ENCODE results near the gene ANO8.
A peak's percentile ranks its signal among the peaks of the same experiment; 100 is the strongest.

Gene ANO8

DNA sequence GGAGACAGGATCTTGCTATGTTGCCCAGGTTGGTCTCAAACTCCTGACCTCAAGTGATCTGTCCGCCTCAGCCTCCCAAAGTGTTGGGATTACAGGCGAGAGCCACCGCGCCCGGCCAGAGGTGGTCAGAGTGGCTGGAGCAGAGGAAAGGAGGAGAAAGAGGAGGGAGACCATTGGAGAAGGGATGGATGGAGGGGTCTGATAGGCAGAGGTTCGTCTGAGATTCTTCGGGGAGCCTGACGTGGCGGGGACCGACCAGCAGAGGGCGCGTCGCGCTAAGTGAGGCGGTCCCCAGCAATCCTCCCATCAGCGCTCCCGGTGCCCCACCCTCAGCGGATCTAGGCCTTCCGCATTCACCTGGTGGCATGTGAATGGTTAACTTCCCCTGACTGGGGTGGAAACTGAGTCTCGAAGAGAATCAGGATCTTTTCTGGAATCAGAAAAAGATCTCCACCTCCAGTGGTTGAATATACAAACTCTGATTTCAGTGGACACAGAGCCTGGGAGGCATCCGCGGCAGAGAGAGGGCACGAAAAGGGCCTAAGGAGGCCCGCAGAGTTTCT, 11.5 kb upstream of the ANO8 start:
- no peak for DNase-seq (ENCODE audit: low read depth)

DNA sequence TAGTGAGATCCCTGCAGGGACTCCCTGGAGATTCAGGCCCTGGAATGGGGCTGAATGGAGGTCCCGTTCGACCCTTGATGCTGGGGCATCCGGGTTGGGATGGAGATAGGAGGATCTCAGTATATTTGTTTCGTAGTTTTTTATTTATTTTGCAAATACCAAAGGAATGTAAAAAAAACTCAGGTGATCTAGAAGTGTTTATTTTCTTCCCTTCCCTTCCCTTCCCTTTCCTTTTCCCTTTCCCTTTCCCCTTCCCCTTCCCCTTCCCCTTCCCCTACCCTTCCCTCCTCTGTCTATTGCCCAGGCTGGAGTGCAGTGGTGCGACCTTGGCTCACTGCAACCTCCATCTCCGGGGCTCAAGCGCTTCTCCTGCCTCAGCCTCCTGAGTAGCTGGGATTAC, 7.2 kb upstream of the ANO8 start:
- no peak for DNase-seq (ENCODE audit: low read depth)

DNA sequence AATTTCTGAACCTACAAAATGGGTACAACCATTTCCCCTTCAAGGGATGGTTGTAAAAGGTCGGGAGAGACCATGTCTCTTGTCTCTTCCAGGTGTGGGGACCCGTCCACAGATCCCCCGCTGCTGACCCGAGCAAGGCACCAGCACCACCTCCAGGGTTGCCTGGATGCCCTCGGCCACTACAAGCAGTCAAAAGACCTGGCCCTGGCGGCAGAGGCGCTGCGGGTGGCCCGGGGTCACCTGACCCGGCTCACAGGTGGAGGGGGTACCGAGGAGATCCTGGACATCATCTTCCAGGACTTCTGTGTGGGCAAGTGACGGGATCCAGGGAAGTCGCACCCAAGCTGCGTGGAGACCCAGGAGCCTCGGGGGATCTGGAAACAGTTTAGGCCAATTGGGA, 6.7 kb upstream of the ANO8 start:
- DNase-seq (ENCODE audit: low read depth), result no peak

DNA sequence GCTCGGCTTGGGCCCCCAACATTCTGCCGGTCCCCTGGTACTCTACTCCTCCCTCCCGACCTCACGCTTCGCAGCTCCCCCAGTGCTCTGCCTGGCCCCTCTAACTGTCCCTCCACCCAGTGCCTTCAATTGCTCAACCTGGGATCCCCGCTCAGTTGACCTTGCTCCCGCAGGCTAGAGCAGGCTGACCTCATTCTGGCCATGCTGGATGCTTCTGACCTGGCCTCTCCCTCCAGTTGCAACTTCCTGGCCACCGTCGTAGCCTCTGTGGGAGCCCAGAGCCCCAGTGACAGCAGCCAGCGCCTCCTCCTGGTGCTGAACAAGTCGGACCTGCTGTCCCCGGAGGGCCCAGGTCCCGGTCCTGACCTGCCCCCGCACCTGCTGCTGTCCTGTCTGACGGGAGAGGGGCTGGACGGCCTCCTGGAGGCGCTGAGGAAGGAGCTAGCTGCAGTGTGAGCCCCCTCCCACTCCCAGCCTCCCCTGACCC, 6.3 kb upstream of the ANO8 start:
- DNase-seq (ENCODE audit: low read depth), result no peak

DNA sequence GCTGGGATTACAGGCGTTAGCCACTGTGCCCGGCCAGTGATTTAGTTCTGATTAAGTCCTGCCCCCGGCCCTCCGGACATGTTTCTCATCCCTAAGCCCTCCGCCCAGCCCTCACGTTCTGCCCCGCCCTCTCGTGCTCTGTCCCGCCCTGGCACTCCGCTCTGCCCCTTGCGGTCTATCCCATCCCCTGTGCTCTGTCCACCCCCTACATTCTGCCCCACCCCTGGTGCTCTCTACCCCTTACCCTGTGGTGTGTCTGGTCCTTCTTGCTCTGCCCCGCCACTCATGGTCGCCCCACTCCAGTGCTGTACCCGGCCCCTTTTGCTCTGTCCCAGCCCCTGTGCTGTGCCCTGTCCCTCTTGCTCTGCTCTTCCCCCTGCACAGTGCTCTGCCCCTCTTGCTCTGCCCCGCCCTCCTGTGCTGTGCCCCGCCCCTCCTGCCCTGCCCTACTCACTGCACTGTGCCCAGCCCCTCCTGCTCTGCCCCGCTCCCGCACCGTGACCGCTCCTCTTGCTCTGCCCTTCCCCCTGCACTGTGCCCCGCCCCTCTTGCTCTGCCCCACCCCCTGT, 5.7 kb upstream of the ANO8 start:
- no peak for DNase-seq (ENCODE audit: low read depth)

DNA sequence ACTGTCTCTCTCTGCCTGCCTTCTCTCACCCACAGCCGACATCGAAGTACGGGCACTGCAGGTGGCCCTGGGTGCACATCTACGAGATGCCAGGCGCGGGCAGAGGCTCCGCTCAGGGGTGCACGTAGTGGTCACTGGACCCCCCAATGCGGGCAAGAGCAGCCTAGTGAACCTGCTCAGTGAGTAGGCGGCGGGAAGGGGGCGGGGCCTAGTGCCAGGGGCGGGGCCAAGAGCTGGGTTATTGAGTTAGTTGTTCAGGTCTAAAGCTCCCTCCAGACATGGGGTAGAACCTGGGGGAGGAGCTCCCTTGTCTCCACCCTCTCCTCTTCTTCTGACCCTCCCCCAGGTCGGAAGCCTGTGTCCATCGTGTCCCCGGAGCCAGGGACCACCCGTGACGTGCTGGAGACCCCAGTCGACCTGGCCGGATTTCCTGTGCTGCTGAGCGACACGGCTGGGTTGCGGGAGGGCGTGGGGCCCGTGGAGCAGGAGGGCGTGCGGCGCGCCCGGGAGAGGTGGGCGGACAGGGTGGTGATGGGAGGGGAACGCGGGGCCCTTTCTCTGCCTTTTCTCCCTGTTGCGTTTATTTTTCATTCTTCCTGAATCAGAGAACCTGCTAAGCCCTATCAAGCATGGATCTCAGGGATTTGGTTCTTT, 4.6 kb upstream of the ANO8 start:
- no peak for DNase-seq (ENCODE audit: low read depth)

DNA sequence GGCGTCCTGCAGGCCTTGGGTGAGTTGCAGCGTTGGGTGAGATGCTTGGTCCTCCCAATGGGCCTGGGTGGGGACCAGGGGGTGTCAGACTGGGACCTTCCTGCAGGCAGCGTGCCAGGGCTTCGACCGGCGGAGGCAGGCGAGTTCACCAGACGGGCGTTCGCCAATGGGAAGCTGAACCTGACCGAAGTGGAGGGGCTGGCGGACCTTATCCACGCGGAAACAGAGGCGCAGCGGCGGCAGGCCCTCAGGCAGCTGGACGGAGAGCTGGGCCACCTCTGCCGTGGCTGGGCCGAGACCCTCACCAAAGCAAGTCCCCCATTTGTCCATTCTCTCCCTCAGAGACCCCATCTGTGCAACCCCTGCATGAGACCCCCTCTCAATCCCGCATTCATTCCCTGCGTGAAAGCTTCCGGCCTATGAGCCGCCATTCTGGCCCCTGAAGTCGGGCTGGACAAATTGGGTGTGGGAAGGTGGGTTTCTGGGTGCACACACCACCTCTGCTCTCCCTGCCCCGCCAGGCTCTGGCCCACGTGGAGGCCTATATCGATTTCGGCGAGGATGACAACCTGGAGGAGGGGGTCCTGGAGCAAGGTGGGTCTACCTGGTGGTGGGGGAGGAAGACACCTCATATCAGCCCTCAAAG, 3.9 kb upstream of the ANO8 start:
- DNase-seq (ENCODE audit: low read depth), result no peak

DNA sequence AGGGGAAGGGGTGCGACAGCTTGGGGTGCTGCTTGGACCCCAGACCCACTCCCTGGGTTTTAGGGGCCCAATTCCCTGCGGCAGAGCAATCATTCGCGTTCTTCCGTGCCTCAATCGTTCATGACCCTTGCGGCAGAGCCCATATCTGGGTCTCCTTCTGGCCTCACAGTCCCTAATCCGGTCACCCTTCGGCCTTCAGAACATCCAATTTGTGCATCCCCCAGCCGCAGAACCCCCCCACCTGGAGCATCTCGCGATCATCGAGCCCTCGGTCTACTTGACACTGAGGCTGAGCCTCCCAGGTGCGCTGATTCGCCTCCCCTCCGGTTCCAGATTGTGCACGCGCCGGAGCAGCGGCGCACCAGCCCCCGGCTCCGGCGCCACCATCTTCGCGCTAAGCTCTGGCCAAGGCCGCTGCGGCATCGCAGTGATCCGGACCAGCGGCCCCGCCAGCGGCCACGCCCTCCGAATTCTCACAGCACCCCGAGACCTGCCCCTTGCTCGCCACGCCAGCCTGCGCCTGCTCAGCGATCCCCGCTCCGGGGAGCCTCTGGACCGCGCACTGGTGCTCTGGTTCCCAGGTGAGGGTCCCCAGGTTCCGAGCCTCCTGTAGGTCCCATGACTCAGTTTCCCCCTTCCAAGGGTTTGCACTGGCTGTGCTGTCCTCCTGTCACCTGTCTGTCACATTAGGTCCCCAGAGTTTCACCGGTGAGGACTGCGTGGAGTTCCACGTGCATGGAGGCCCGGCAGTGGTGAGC, 3.2 kb upstream of the ANO8 start:
- no peak for DNase-seq (ENCODE audit: low read depth)

DNA sequence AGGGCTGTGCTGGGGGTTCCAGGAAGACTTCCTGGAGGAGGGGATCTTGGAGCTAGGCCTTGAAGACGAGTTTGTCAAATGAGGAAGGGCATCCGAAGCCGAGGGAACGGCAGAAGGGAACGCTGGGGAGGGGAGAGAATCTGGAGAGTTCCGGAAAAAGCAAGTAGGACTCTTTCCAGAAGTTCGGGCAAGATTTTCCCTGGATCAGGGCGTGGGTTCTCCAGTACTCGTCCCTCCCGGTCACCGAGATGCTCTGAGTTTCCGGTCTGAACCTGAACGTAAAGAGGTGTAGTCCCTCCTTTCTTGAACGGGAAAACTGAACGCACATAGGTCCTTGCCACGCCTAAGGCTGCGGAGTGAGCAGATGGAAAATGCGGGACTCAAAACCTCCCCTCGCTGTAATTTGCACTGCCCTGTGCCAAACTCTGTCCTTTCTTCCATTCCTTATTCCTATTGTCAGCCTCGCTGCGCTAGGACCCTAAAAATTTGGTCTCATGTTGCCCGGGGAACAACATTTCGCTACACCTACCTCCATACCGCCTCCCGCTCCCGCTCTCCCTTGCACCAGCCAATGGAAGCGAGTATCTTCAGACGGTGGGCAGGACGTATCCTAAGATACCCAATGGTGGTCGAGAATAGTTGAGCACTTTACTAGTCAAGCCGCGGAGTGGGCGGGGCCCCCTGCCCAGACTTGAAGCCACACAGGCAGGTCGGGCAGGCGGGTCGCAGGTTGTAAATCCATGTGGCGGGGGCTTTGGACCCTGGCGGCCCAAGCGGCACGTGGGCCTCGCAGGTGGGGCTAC, 2.4 kb upstream of the ANO8 start, which contains the start of gene GTPBP3:
Gene GTPBP3, plus strand, starts transcription at position 682 of the 803 bp plus-strand sequence. Its CDS starts 59 bp downstream, at position 741.
- peak; percentile 98 for DNase-seq (ENCODE audit: low read depth)

DNA sequence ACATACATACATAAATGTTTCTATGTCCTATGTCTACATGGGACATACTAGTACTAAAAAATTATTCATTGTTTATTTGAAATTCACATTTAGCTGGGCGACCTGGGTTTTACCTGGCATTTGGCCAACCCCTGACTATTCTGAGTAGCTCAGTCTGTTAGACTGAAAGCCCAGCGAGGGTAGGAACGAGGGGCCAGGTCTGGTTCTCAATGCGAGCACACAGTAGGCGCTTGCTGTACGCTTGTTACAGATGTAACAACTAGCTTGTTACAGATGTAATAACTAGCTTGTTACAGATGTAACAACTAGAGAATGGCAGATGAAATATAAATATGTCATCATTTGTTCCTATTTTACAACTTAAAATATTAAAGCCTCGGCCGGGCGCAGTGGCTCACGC, 920 bp upstream of the ANO8 start:
- DNase-seq (ENCODE audit: low read depth), result no peak

DNA sequence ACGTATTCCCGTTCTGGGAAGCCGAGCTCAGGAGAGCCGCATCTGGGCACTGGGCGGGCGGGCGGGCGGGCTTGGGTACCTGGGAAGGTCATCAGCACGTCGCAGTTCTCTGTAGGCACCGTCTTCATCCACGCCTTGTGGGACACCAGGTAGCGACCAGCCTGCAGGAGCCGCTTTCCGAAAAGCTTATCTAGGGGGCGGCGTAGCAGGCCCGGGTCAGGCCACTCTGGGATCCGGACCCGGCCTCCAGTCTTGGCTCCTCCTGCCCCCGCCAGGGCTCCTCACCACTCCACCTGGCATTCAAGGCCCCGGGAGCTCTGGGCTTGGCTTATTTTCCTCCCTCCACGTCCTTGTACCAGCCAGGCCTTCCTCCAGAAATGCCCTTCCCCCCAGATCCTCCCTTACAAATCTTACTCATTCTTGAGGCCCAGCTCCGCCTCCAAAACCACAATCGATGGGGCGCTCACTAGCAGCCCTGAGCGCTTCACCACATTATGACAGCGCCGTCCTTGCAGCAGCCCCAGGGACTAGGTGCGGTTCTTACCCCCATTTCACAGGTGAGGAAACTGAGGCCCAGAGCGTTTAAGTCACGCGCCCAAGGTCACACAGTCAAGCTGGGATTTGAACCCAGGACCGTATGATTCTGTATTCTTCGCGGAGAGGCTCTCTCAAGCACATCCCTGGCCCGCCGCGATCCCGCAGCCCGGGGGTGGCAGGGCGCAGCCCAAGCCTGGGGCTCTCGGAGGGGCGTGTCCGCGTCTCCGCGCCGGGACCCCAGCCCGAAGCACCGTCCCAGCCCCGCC, 843 bp downstream of the ANO8 start:
- DNase-seq (ENCODE audit: low read depth), result peak; percentile 77

DNA sequence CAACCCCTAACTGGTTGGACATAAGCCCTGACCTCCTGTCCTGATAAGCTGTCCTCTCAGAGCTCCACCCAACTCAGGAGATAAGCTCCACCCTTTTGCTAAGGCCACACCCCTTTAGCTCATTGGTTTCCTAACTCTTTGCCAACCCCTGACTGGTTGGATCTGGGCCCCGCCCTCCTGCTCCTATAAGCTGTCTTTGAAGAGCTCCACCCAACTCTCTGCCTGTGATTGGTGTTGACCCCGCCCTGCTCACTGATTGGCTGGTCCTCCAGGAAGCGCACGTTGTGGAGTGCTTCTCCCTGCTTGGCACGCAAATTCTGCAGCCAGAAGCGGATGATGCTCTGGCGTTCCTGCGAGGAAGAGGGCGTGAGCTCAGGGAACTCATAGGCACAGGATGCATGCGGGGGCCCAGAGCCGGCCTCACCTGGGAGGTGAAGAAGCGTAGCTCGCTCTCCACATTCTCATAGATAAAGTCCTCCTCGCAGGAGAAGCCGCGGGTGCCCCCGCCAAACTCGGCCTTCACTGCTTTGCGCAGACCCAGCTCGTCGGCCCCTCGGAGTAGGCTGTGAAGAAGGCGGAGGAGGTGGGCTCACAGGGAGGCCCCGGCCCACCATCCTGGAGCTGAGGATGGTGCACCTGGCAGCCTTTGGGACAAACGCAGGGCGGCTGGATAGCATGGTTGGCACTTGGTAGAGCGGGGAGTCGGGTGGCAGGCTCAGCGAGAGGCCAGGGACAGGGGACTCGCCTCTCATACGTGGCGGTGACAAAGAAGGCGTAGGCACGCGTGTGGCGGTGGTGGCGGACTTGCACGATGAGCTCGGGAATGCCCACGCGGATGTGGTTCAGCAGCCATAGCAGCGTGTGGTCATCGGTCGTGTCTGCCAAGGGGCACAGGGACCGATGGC, 1.7 kb downstream of the ANO8 start:
- DNase-seq (ENCODE audit: low read depth), result no peak

DNA sequence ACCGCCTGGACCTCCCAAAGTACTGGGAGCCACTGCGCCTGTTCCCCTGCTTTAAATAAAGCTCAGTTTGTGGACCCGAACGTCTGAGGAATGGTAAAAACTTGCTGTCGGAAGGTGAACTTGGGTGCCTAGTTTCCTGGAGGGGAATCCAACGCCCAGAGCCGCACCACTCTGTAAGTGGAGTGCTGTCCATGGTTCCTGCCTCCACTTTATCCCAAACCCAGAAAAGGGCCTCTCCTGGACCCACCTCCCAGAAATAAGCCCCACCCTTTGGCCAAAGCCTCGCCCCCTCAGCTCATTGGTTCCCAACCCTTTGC, 2.3 kb downstream of the ANO8 start:
- no peak for DNase-seq (ENCODE audit: low read depth)

DNA sequence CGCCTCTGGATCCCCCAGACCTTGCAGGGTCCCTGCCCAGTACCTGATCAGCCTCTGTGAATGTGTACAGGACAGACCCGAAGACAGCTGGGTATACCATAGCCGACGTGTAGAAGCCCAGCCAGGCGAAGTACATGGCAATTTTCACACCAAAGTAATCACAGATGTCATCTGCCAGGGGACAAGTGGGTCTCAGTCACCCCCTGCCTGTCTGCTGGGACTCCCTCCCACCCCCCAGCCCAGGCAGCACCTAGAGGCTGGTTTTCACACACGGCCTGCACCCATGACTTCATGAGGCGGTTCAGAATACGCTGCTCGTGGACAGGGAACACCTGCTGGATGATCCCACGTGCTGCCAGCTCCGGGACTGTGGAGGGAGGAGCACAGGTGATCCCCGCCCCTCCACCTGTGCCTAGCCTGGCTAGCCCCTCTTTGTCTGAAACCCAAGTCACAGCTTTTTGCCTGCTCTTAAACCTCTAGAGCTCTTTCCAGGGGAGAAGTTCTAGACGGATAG, 3.6 kb downstream of the ANO8 start:
- no peak for DNase-seq (ENCODE audit: low read depth)

DNA sequence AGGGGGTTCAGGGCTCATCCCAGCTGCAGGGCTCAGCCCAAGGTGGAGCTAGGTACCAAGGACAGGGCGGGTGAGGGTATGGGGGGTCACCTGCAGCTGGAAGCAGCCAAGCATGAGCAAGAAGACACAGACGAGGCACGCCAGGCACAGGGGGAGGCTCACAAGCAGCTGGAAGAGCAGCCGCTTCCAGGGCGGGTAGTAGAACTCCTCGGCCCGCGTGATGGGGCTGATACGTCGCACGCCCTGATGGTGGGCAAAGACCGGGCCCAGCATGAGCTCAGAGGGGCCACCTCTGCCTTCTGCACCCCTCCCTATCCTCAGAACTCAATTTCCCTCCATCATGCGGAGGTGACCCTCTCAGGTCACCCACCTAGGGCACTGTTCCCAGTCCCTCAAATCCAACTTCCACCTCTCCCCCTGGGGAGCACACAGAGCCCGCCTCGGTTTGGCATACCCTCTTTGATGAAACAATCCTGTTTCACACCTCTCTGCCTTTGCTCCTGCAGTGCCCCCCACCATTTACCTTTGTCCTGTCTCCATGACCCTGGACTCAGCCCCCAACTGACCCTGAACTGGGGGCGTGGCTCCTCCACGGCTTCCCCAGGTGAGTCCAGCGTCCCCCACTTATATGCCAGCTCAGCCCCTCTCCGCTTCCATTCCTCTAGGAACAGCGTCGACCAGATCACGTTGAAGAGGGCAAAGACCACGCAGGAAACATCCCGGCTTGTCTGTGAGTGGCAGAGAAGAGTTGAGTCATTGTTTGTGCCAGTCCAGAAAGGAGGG, 4.2 kb downstream of the ANO8 start:
- DNase-seq (ENCODE audit: low read depth), result no peak

DNA sequence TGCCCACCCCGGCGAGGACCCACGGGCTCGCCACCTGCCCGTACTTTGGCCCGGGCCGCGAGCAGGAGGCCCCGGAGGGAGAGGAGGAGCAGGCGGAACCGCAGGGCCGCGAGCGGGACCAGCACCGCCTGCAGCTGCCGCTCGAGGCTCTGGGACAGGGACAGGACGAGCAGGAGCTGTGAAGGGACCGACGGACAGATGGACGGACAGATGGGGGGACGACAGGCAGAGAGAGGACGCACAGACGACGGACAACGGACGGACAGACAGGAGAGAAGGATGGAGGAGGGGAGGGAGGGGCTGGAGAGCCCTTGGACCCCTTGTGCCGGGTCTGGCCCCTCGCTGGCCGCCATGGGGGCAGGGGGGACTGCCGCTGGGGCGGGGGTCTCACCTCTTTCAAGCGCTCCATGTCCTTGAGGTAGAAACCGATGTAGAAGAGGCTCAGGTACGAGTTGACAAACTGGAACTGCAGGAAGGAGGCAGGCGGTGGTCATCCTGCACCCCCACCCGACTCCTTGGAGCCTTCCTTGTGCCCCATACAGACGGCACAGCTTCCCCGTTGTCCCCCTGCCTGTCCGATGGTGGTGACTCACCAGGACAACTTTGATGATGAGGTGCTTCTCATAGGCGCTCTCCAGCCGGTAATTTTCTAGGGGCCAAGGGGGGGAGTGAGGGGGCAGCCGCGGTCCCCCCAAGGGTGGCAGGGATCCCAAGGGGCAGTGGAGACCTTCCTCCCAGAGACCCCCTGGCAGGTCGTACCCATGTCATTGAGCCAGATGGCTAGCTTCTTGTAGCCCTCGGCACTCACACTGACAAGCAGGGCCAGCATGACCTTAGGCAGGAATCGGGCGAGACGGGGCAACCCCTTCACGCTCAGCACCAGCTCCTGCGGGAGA, 5.0 kb downstream of the ANO8 start:
- DNase-seq (ENCODE audit: low read depth), result no peak

DNA sequence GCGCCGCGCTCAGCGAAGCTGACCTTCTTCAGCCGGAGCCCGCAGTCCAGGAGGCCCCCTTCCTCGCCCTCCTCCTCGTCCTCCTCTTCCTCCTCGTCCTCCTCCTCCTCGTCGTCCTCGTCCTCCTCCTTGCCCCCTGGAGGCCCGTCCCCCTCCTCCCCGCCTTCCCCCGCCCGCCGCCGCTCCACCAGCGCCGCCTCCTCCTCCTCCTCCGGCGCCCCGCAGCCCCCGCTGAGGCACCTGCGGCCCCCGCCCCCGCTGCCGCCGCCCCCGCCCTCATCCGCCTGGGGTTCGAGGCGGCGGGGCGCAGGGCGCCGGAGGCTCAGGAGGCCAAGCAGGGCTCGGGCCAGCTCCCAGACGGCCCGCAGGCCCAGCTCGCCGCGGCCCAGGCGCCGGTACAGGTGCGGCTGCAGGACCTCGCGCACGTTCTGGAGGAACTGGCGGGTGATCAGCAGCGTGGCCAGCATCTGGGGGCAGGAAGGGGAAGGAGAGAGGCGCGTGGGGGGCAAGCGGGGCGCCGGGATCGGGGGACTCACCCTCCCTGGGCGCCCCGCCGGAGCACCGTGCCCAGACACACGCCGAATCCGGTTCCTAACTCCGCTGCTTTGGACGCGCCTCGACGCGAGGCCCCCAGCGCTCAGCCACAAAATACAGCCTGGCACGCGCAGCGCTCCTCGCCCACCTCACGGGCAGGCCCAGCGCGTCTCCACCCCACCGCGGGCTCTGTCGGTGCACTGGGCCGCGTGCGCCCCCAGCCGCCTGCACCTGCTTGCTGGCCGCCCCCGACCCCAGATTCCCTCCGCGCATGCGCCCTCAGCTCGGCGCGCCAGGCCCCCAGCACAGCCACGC, 5.9 kb downstream of the ANO8 start:
- no peak for DNase-seq (ENCODE audit: low read depth)
